Measurements from ENCODE around the gene CRISPLD2. TPM values are rescaled to one million over a fixed set of nuclear protein-coding genes. Genes with fewer than 3 reads are reported as not detected.
A peak's percentile ranks its signal among the peaks of the same experiment; 100 is the strongest.

The CRISPLD2 gene
- total and polyA plus RNA-seq, 9 of the 15 experiments (the other 6 are each of a cell fraction or from before 2014, with no cell fraction given): 0.03 to 0.24 (median 0.04) TPM; not detected in 4

DNA sequence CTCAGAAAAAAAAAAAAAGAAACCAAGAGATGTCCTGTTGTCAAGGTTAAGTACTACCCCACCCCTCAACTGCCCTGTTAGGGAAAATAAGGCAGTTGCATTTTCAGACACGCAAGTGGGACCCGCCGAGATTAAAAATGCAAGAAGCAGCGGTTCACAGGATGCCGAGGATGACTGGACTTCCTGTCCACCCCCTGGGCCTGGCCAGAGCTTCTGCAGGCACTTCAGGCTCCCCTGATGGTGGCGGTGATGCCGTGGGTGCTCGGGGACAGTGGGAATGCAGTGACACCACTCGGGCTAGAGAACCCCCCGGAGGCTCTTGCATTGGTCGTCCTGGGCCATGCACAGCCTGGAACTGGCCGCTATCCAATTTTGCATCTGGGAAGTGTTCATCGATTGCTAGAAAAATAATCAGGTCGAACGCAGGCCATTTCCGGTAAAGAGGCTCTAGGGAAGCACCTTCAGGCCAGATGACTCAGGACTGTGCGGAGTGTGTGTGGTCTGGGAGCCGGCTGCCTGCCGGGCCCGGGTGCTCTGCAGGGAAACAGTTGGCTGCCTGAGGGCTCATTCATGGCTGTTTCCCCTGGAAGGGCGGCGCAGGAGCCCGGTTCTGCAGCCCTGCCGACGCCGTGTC is 13.4 kb upstream of the CRISPLD2 start (continued):
- TF ChIP-seq, protein P1, sequence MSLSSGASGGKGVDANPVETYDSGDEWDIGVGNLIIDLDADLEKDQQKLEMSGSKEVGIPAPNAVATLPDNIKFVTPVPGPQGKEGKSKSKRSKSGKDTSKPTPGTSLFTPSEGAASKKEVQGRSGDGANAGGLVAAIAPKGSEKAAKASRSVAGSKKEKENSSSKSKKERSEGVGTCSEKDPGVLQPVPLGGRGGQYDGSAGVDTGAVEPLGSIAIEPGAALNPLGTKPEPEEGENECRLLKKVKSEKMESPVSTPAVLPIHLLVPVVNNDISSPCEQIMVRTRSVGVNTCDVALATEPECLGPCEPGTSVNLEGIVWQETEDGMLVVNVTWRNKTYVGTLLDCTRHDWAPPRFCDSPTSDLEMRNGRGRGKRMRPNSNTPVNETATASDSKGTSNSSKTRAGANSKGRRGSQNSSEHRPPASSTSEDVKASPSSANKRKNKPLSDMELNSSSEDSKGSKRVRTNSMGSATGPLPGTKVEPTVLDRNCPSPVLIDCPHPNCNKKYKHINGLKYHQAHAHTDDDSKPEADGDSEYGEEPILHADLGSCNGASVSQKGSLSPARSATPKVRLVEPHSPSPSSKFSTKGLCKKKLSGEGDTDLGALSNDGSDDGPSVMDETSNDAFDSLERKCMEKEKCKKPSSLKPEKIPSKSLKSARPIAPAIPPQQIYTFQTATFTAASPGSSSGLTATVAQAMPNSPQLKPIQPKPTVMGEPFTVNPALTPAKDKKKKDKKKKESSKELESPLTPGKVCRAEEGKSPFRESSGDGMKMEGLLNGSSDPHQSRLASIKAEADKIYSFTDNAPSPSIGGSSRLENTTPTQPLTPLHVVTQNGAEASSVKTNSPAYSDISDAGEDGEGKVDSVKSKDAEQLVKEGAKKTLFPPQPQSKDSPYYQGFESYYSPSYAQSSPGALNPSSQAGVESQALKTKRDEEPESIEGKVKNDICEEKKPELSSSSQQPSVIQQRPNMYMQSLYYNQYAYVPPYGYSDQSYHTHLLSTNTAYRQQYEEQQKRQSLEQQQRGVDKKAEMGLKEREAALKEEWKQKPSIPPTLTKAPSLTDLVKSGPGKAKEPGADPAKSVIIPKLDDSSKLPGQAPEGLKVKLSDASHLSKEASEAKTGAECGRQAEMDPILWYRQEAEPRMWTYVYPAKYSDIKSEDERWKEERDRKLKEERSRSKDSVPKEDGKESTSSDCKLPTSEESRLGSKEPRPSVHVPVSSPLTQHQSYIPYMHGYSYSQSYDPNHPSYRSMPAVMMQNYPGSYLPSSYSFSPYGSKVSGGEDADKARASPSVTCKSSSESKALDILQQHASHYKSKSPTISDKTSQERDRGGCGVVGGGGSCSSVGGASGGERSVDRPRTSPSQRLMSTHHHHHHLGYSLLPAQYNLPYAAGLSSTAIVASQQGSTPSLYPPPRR (CRISPR knock-in tag; IDR thresholded peaks at IDR 0.05; ENCODE audit: borderline replicate concordance): no peak
- TF ChIP-seq, protein P2, sequence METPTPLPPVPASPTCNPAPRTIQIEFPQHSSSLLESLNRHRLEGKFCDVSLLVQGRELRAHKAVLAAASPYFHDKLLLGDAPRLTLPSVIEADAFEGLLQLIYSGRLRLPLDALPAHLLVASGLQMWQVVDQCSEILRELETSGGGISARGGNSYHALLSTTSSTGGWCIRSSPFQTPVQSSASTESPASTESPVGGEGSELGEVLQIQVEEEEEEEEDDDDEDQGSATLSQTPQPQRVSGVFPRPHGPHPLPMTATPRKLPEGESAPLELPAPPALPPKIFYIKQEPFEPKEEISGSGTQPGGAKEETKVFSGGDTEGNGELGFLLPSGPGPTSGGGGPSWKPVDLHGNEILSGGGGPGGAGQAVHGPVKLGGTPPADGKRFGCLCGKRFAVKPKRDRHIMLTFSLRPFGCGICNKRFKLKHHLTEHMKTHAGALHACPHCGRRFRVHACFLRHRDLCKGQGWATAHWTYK (CRISPR knock-in tag; IDR thresholded peaks at IDR 0.05): peak; percentile 77
- TF ChIP-seq POLR2G (IDR thresholded peaks at IDR 0.05; ENCODE audit: low read depth, low read length): peak; percentile 65
- TF ChIP-seq HEY1 (CRISPR knock-in tag; IDR thresholded peaks at IDR 0.05; ENCODE audit: borderline replicate concordance): no peak
- TF ChIP-seq SMAD3 (CRISPR knock-in tag; conservative IDR thresholded peaks at IDR 0.05): no peak
- no peak for TF ChIP-seq GATA2 (CRISPR knock-in tag; IDR thresholded peaks at IDR 0.05)
- no peak for TF ChIP-seq CHD1 (IDR thresholded peaks at IDR 0.05; ENCODE audit: low read length)
- TF ChIP-seq ZNF75A (CRISPR knock-in tag; IDR thresholded peaks at IDR 0.05): 0 out of 2 replicates have a peak, but pooled peaks have one; percentile 33
- no peak for TF ChIP-seq SP1 (CRISPR knock-in tag; IDR thresholded peaks at IDR 0.05)
- no peak for TF ChIP-seq ATF1 (CRISPR knock-in tag; IDR thresholded peaks at IDR 0.05)
- peak; percentile 31; the same call in 1 of the 2 replicates for TF ChIP-seq ATF1 (tag; IDR thresholded peaks at IDR 0.05)
- TF ChIP-seq, protein P3, sequence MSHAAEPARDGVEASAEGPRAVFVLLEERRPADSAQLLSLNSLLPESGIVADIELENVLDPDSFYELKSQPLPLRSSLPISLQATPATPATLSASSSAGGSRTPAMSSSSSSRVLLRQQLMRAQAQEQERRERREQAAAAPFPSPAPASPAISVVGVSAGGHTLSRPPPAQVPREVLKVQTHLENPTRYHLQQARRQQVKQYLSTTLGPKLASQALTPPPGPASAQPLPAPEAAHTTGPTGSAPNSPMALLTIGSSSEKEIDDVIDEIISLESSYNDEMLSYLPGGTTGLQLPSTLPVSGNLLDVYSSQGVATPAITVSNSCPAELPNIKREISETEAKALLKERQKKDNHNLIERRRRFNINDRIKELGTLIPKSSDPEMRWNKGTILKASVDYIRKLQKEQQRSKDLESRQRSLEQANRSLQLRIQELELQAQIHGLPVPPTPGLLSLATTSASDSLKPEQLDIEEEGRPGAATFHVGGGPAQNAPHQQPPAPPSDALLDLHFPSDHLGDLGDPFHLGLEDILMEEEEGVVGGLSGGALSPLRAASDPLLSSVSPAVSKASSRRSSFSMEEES (CRISPR knock-in tag; IDR thresholded peaks at IDR 0.05): no peak
- TF ChIP-seq, protein P4, sequence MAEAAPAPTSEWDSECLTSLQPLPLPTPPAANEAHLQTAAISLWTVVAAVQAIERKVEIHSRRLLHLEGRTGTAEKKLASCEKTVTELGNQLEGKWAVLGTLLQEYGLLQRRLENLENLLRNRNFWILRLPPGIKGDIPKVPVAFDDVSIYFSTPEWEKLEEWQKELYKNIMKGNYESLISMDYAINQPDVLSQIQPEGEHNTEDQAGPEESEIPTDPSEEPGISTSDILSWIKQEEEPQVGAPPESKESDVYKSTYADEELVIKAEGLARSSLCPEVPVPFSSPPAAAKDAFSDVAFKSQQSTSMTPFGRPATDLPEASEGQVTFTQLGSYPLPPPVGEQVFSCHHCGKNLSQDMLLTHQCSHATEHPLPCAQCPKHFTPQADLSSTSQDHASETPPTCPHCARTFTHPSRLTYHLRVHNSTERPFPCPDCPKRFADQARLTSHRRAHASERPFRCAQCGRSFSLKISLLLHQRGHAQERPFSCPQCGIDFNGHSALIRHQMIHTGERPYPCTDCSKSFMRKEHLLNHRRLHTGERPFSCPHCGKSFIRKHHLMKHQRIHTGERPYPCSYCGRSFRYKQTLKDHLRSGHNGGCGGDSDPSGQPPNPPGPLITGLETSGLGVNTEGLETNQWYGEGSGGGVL (CRISPR knock-in tag; IDR thresholded peaks at IDR 0.05): no peak
- TF ChIP-seq, protein P5, sequence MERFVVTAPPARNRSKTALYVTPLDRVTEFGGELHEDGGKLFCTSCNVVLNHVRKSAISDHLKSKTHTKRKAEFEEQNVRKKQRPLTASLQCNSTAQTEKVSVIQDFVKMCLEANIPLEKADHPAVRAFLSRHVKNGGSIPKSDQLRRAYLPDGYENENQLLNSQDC (CRISPR knock-in tag; IDR thresholded peaks at IDR 0.05): no peak
- TF ChIP-seq, protein P6, sequence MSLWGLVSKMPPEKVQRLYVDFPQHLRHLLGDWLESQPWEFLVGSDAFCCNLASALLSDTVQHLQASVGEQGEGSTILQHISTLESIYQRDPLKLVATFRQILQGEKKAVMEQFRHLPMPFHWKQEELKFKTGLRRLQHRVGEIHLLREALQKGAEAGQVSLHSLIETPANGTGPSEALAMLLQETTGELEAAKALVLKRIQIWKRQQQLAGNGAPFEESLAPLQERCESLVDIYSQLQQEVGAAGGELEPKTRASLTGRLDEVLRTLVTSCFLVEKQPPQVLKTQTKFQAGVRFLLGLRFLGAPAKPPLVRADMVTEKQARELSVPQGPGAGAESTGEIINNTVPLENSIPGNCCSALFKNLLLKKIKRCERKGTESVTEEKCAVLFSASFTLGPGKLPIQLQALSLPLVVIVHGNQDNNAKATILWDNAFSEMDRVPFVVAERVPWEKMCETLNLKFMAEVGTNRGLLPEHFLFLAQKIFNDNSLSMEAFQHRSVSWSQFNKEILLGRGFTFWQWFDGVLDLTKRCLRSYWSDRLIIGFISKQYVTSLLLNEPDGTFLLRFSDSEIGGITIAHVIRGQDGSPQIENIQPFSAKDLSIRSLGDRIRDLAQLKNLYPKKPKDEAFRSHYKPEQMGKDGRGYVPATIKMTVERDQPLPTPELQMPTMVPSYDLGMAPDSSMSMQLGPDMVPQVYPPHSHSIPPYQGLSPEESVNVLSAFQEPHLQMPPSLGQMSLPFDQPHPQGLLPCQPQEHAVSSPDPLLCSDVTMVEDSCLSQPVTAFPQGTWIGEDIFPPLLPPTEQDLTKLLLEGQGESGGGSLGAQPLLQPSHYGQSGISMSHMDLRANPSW (CRISPR knock-in tag; IDR thresholded peaks at IDR 0.05): no peak
